AG10803 (cell line): ENCODE measurements around the gene PGAP2.
"Not testable (repeated sequence)": the region's sequence is repeated elsewhere in the genome, so short reads cannot be mapped to it uniquely, and the experiment has no call there.

Source experiments
- DNase-seq: peaks from one replicate; pipeline ENCODE4 v3.0.0; 2010; ENCODE audit warnings: low read depth
- H3K4me3 ChIP-seq: 2 replicates; pipeline ENCODE4 v1.5.1; 2011; ENCODE audit warnings: mild to moderate bottlenecking, low read length, control low read depth
- CTCF ChIP-seq: conservative IDR thresholded peaks from 2 replicates; pipeline ENCODE4 v1.5.1; 2011; ENCODE audit warnings: mild to moderate bottlenecking, low read length, control low read depth, inconsistent platforms

PGAP2 gene

GRCh38 chr11:3782963-3783362 is 25.4 kb upstream of the PGAP2 start:
- TF ChIP-seq CTCF, result no peak
- DNase-seq, result no peak

GRCh38 chr11:3783611-3784010 is 24.7 kb upstream of the PGAP2 start:
- no peak for DNase-seq
- TF ChIP-seq CTCF, result no peak
- H3K4me3 ChIP-seq, result no peak overlapping the region

More at GRCh38 chr11:3782963-3783362, 25.4 kb upstream of the PGAP2 start:
- no peak overlapping the region for H3K4me3 ChIP-seq

GRCh38 chr11:3786781-3787428 is 21.5 kb upstream of the PGAP2 start:
- peak; percentile 56 for DNase-seq
- no peak for TF ChIP-seq CTCF
- no peak overlapping the region for H3K4me3 ChIP-seq

GRCh38 chr11:3794387-3794786 is 14.0 kb upstream of the PGAP2 start:
- DNase-seq, H3K4me3 ChIP-seq: not testable (repeated sequence)

GRCh38 chr11:3795131-3796001 is 13.0 kb upstream of the PGAP2 start:
- no peak for DNase-seq
- H3K4me3 ChIP-seq, result peak overlapping the region; percentile 98
- no peak for TF ChIP-seq CTCF

- no peak for DNase-seq
- no peak for TF ChIP-seq CTCF
- peak overlapping the region; percentile 98 for H3K4me3 ChIP-seq
Observed at GRCh38 chr11:3796002-3796311, 12.4 kb upstream of the PGAP2 start.

GRCh38 chr11:3796346-3796745 is 12.0 kb upstream of the PGAP2 start:
- no peak for DNase-seq
- TF ChIP-seq CTCF, result no peak
- peak overlapping the region; percentile 98 for H3K4me3 ChIP-seq
